GM12875 (cell line): Measurements from ENCODE around the gene FYN.

Experiments
- H3K4me3 ChIP-seq: one replicate; pipeline ENCODE4 v1.5.1; 2011; ENCODE audit warnings: low read depth, low read length, control low read depth
- TF ChIP-seq, protein P1 (sequence below): IDR thresholded peaks from 2 replicates; pipeline ENCODE4 v1.5.1; 2011; ENCODE audit warnings: low read depth, mild to moderate bottlenecking, control low read depth, inconsistent platforms, low read length, moderate library complexity, borderline replicate concordance; ENCODE audit not compliant: insufficient read depth

FYN gene

DNA sequence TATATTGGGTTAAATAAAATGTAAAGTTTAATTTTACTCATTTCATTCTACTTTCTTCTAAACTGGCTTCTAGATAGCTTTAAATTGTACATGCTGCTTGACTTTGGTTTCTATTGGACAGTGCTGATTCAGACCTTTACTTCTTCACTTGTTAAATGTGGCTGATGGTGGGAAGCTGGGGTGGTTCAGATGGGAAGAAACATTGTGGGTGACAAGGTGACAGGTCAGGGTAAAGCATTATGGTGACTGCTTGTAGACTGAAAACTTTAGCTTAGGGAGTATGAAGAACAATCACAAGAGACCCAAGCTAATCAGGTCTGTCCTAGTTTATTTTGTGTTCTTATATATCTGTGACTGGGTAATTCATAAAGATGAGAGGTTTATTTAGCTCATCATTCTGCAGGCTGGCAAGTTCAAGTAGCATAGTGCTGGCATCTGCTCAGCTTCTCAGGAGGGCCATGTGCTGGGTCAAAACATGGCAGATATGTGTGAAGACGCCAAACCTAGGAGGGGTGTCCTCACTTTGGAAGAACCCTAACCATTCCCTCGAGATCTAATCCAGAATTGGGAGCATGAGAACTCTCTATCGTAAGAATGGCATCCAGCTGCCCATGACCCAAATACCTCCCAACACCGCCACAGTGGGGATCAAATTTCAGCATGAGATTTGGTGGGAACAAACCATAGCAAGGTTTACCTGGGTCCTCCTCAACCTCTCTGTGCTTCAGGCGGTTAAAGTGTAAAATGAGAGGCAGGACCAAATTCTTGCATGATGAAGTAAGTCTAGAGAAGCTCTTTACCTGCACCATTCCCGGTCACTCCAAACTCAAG lies 102.8 kb downstream of the FYN start:
- no peak overlapping the region for H3K4me3 ChIP-seq
- TF ChIP-seq, protein P1, sequence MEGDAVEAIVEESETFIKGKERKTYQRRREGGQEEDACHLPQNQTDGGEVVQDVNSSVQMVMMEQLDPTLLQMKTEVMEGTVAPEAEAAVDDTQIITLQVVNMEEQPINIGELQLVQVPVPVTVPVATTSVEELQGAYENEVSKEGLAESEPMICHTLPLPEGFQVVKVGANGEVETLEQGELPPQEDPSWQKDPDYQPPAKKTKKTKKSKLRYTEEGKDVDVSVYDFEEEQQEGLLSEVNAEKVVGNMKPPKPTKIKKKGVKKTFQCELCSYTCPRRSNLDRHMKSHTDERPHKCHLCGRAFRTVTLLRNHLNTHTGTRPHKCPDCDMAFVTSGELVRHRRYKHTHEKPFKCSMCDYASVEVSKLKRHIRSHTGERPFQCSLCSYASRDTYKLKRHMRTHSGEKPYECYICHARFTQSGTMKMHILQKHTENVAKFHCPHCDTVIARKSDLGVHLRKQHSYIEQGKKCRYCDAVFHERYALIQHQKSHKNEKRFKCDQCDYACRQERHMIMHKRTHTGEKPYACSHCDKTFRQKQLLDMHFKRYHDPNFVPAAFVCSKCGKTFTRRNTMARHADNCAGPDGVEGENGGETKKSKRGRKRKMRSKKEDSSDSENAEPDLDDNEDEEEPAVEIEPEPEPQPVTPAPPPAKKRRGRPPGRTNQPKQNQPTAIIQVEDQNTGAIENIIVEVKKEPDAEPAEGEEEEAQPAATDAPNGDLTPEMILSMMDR, result no peak

DNA sequence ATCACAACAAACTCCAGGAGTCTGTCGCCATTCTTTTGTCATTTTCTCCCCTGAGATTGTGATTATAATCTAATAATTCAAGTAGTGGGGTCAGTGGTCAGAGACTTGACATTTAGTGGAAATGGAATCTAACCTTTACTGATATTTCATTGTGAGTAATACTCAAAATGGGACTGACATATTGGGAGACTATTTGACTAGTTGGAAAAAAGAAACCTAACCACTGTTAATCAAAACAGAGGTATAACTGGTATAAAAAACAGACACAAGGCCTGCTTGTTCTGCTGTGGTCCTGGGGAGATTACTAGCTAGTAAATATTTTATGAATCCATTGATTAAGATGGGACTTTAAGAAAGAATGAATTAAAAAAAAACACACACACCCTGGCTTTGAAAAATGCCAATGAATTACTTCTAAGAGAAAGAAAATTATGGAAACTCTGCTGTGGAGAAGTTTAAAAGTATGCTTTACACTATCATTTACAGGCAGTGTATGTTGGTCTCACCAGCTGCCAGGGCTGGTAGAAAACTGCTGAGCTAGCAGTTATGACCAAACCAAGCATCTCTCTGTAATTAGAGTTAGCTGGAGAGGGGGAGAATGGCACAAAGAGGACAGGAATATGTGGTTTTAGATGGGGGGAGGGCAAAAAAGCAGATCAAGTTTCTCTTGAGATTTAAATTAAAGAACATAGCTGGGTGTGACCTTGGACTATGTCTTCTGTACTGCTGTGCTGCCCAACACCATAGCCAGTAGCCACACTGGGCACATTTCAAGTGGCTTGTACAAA lies 103.7 kb downstream of the FYN start:
- no peak overlapping the region for H3K4me3 ChIP-seq
- TF ChIP-seq, protein P1, result no peak

DNA sequence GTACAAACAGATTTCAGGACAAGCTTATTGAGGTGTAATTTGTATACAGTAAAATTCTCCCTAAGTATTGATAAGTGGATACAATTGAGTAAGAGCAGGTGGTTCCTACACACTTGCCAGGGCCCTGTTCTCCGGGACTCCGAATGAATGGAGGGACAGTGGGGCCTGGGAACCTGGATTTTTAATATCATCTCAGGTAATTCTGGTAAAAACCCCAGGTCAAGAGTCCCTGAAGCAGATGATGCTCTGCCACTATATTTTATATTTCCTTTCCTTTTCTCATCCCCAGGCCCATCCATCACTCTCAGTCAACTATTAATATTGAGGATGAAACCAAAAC lies 104.9 kb downstream of the FYN start:
- TF ChIP-seq, protein P1, result no peak
- H3K4me3 ChIP-seq, result no peak overlapping the region

DNA sequence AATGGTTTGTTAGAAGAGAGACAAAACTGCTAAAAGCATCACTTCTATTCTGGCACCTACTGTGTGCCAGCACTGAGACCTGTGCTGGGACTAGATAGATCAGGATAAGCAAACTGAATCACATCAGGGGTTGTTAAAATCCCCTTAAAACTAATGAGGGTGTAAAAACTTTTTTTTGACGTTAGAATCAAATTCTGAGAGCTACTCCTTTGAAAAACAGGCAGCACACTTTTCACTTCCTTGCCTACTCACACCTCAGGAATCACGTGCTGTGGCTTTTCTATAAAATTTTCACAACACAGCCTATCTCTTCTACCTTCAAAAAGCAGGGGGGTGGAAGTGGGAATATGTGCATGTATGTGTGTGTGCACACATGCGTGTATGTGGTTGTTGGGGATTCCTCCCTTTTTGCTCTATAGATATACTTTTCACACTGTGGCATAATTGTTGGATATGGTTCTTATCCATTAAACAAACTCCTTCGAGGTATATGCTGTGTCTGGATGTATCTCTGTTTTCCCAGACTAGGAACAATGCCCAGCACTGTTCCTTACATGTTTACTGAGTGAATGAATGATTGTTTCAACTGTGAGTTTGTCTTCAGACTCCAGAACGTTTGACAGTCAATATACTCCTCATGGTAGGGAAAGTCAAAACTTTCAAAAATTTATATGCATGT lies 105.4 kb downstream of the FYN start:
- TF ChIP-seq, protein P1, result no peak
- H3K4me3 ChIP-seq, result no peak overlapping the region

DNA sequence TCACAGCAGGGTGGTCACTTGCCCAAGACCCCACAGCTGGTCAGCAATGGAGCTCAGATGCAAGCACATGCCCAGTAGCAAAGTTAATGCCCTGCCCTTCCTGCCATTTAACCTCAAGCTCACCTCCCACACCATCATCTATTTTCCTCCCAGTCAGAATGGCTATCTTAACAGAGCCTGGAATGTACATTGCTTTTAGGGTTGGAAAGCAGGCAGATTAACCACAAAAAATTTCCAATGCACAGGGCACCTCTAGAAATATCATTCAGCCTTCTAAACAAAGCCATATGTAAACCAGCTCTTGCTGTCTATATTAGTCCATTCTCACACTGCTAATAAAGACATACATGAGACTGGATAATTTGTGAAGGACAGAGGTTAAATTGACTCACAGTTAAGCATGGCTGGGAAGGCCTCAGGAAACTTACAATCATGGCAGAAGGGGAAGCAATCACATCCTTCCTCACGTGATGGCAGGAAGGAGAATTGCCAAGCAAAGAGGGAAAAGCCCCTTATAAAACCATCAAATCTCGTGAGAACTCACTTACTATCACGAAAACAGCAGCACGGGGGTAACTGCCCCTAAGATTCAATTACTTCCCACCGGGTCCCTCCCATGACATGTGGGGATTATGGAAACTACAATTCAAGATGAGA lies 106.9 kb downstream of the FYN start:
- TF ChIP-seq, protein P1, result no peak
- H3K4me3 ChIP-seq, result no peak overlapping the region

DNA sequence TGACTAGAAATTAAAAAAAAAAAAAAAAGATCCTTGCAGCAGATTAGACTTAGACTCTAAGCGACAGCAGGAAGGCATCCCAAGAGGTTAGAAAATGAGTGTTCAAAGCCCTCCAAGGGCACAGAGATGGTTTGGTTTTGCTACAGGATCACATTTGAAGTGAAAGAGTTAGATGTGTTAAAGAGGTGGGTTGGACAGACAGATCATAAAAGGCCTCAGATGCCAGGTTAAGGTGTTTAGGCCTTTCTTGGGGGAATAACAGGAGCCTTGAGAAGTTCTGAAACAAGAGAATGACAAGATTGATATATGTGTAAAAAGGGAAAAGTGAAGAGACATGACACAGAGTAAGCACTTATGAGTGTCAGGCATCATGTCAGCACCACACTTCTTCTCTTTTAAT lies 107.5 kb downstream of the FYN start:
- TF ChIP-seq, protein P1, result no peak

More for the DNA sequence above, 107.5 kb downstream of the FYN start:
- H3K4me3 ChIP-seq, result no peak overlapping the region
